HG02759 (cell line): ENCODE measurements around the gene NEK4.
A peak's percentile ranks its signal among the peaks of the same experiment; 100 is the strongest.
"Not testable (repeated sequence)": the region's sequence is repeated elsewhere in the genome, so short reads cannot be mapped to it uniquely, and the experiment has no call there.

Source experiments
- ATAC-seq: cut with Tn5 transposase; IDR thresholded peaks from one replicate; pipeline ENCODE4 v1.9.1; 2021; ENCODE audit warnings: mild to moderate bottlenecking, moderate library complexity; ENCODE audit not compliant: unreplicated experiment

The NEK4 gene

DNA sequence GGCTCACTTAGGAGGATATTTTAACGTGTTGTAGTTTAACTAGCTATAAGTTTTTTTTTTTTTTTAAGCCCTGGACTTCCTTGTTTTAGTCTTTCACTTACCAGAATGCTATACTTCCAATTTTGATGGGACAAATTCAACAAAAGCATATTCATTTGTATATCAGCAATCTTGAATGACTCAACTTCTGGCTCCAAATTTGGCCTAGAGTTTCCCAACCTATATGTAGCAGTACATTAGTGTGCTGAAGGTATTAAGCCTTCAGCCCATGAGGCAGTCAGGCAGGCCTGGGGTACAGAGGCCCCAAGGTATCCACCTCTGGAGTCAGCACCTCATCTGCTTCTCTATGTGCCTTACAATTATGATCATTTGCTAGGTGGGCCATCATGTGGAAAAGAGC lies 90.9 kb downstream of the NEK4 start:
- ATAC-seq = no peak

DNA sequence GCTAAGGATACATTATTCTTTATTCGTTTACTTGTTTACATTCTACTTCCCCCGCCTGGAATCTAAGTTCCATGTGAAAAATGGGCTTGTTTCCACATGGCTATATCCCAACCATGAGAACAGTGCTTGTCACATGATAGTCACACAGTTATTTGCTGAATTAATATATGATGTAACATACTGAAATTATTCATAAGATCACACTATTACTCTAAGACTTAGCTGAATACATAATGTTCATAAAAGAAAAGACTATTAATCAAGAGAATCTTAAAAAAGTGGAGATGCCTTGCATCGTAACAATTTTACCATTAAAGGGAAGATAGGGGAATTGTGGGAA lies 91.6 kb downstream of the NEK4 start:
- no peak for ATAC-seq

DNA sequence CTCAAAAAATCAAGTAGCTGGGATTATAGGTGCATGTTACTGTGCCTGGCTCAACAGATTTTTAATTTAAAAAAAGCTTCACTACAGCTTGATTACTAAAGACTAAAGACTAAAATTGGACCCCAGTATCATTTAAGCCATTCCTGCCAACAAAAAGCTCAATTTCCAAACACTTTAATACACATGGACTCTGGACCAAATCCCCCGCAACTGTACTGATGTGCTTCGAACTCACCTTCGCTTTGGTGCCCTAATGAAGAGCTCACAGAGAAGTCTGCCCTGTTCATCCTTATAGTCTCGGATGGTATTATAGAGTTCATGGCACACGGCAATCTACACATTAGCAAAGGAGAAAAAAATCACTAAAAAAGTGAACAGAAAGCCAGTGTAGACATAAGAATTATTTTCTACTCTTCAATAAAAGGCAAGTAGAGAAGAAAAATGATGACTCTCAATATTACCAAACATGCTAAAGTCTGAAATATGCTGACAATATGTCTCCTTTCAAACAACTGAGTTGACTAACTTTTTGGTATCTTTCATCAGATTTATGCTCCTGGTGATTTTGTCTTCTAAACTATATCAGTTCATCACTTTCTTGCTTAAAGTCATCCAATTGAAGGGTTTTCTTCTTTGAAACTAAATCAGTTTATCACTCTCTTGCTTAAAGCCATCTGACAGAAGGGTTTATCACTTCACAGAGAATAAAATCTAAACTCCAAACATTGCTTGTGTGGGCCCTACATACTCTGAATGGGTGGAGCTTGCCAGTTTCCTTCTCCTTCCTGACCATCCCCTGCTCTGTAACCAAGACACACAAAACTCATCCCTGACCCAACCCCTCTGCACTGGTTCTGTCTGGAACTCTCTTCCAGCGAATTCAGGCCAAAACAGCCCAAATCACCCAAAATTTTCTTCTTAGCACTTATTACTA lies 92.2 kb downstream of the NEK4 start:
- no peak for ATAC-seq

DNA sequence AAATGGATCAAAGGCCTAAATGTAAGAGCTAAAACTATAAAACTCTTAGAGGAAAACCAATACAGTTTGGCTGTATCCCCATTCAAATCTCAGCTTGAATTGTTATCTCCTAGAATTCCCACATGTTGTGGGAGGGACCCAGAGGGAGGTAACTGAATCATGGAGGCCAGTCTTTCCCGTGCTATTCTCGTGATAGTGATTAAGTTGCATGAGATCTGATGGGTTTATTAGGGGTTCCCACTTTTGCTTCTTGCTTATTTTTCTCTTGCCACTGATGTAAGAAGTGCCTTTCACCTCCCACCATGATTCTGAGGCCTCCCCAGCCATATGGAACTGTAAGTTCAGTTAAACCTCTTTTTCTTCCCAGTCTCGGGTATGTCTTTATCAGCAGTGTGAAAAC lies 94.5 kb downstream of the NEK4 start:
- ATAC-seq = not testable (repeated sequence)

DNA sequence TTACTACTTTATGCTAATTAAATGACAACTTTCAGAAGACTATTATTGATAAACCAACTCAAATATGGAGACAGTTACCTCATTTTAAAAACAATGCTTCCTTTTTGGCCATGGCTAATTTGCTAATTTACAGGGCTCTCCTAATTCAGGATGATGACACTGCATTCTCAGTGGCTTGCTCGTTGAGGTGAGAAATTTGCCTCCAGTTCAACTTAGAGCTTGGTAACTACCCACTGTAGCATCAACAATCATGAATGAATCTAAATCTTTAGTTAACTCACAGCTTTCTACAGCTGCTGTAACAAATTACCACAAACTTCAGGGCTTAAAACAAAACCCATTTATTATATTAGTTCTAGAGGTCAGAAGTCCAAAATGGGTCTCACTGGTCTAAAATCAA lies 99.1 kb downstream of the NEK4 start:
- ATAC-seq = no peak

DNA sequence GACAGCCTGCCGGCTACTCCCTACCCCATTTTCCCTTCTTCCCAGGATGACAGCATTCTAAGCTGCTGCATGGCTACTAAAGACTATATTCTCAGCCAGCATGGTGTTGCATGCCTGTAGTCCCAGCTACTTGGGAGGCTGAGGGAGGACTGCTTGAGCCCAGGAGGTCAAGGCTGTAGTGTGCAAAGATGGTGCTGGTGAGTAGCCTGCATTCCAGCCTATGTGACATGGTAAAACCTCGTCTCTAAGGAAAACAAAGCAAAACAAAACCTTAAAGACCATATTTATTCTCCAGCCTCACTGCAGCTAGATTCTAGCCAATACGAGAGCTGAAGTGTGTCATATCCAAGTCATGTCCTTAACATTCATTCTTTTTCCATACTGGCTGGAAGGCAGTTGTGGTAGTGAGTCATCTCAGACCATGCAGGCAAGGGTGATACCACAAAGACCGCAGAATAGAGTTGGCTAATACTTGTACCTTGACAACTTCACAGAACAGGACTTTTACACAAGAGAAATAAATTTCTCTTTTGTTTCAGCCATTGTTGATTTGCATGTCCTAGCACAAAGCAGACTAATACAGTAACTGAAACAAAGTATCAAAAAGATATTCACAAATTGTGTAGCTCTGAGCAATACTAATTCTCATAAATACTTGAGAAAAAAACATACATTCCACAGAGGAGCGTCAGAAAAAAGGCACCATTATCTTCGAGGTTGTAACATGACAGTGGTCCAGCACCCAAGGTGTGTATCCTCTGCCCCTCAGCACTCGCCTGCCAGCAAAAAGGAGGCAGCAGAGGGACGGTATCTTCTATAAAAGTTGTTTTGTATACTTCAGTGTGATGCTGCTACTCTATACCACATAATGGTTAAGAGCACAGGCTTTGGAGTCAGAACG lies 99.9 kb downstream of the NEK4 start:
- peak; percentile 71 for ATAC-seq

DNA sequence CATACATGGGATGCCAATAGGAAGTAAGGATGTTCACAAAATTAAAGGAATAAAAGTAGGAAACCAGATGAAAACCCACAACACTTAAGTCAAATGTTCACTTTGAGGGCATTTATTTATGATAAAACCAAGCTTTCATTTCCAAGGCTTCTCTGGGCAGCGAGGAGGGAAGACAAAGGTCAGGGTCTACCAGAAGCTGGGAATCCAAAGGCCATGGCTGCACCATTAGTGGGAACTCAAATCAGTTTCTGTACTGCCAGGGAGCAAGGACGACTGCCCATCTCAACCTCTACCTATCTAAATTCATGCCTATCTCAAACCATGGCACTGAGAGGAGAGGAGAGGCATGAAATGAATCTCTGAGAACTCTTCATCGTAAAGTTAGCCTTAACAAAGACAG lies 107.6 kb downstream of the NEK4 start:
- ATAC-seq = no peak

DNA sequence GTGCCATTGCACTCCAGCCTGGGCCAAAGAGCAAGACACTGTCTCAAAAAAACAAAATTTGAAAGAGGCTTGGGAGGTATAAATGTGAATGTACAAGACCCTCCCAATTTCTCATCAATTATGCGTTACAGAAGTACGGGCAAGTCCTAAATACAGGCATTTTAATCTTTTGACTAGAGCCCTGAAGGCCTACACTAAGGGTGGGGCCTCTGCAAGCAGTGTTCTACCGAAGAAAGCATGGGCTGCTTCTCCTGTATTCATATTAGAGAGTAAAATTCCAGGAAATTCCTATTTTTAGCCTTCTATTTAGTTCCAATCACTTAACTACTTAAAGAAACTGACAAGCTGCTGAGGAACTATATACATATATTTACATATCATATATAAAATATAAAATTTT lies 110.7 kb downstream of the NEK4 start:
- ATAC-seq = no peak
